ENCODE results near the gene ELMO1. TPM values are rescaled to one million over a fixed set of nuclear protein-coding genes. Genes with fewer than 3 reads are reported as not detected.

Gene ELMO1
- total and polyA plus RNA-seq, 2 experiments from 2014 or later, result 6.5 to 24.9 TPM

DNA sequence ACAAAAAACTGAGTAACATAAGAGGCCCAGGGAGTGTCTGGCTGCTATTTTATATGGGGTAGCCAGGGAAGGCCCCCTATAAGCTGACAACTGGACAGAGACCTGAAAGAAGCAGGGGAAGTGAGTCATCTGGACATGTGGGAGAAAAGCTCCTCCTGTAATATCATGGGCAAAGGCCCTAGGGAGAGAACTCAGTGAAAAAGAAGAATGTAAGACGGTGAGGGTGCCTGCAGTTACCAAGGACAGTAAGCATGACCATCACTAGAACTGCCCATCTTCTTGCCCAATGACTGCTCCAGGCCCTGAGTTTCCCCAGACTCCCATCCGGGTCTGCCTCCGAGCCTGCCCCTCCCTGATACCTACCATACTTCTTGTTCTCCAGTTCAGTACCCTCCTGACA, 2.3 kb downstream of the ELMO1 start:
- Histone ChIP-seq H4K20me1 (replicated peaks; ENCODE audit: insufficient read depth) (peaks cover 2% of the 10 kb centered on the region; the same call in 1 of the 2 replicates), H3K36me3 (ENCODE audit: insufficient read depth) (no peaks in the 10 kb centered on the region), H3F3A (replicated peaks; ENCODE audit: low read depth) (peaks cover 2% of the 10 kb centered on the region; the same call in 1 of the 2 replicates), H3K9me2 (ENCODE audit: insufficient read depth) (no peaks in the 10 kb centered on the region), H3K27me3 (ENCODE audit: insufficient read depth) (peaks cover 24% of the 10 kb centered on the region), H3K4me1 (ENCODE audit: insufficient read depth) (peaks cover 12% of the 10 kb centered on the region), H2AFZ (no peak overlapping the region), H3K4me3 (no peak overlapping the region), H3K27ac (ENCODE audit: low read depth) (no peak overlapping the region), H3K79me2 (replicated peaks; ENCODE audit: insufficient read depth) (0 out of 2 replicates have a peak, but pooled peaks cover 7% of the 10 kb centered on the region), H3K4me2 (no peak overlapping the region; the same call in 1 of the 2 replicates)
- H3K9me3 Mint-ChIP-seq, result no peaks in the 10 kb centered on the region
- H3K4me1 Mint-ChIP-seq, result peaks cover 36% of the 10 kb centered on the region
- H3K4me3 Mint-ChIP-seq, result peak overlapping the region; percentile 95
- no peak overlapping the region for H3K27ac Mint-ChIP-seq
- ATAC-seq (no peak), DNase-seq (ENCODE audit: low spot score) (no peak)
- H3K36me3 Mint-ChIP-seq (ENCODE audit: low read depth), result no peaks in the 10 kb centered on the region; the same call in 2 of the 3 replicates
- TF ChIP-seq POLR2AphosphoS5 (IDR thresholded peaks at IDR 0.05; ENCODE audit: low read depth) (no peak), NANOG (IDR thresholded peaks at IDR 0.05; ENCODE audit: borderline replicate concordance) (no peak), STAT1 (IDR thresholded peaks at IDR 0.05; ENCODE audit: unreplicated experiment) (no peak), EZH2 (IDR thresholded peaks at IDR 0.05; ENCODE audit: low read depth, unreplicated experiment) (no peak), CREB1 (CRISPR knock-in tag; IDR thresholded peaks at IDR 0.05; ENCODE audit: low read depth) (no peak), JUNB (IDR thresholded peaks at IDR 0.05; ENCODE audit: unreplicated experiment) (no peak), EZH2phosphoT487 (IDR thresholded peaks at IDR 0.05; ENCODE audit: unreplicated experiment) (no peak), ZNF331 (CRISPR knock-in tag; IDR thresholded peaks at IDR 0.05; ENCODE audit: low read depth) (no peak), ZNF114 (CRISPR knock-in tag; IDR thresholded peaks at IDR 0.05) (no peak)
- TF ChIP-seq, protein P1, sequence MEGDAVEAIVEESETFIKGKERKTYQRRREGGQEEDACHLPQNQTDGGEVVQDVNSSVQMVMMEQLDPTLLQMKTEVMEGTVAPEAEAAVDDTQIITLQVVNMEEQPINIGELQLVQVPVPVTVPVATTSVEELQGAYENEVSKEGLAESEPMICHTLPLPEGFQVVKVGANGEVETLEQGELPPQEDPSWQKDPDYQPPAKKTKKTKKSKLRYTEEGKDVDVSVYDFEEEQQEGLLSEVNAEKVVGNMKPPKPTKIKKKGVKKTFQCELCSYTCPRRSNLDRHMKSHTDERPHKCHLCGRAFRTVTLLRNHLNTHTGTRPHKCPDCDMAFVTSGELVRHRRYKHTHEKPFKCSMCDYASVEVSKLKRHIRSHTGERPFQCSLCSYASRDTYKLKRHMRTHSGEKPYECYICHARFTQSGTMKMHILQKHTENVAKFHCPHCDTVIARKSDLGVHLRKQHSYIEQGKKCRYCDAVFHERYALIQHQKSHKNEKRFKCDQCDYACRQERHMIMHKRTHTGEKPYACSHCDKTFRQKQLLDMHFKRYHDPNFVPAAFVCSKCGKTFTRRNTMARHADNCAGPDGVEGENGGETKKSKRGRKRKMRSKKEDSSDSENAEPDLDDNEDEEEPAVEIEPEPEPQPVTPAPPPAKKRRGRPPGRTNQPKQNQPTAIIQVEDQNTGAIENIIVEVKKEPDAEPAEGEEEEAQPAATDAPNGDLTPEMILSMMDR (conservative IDR thresholded peaks at IDR 0.05; ENCODE audit: low read depth in 2 of 2), result no peak
- TF ChIP-seq, protein P2, sequence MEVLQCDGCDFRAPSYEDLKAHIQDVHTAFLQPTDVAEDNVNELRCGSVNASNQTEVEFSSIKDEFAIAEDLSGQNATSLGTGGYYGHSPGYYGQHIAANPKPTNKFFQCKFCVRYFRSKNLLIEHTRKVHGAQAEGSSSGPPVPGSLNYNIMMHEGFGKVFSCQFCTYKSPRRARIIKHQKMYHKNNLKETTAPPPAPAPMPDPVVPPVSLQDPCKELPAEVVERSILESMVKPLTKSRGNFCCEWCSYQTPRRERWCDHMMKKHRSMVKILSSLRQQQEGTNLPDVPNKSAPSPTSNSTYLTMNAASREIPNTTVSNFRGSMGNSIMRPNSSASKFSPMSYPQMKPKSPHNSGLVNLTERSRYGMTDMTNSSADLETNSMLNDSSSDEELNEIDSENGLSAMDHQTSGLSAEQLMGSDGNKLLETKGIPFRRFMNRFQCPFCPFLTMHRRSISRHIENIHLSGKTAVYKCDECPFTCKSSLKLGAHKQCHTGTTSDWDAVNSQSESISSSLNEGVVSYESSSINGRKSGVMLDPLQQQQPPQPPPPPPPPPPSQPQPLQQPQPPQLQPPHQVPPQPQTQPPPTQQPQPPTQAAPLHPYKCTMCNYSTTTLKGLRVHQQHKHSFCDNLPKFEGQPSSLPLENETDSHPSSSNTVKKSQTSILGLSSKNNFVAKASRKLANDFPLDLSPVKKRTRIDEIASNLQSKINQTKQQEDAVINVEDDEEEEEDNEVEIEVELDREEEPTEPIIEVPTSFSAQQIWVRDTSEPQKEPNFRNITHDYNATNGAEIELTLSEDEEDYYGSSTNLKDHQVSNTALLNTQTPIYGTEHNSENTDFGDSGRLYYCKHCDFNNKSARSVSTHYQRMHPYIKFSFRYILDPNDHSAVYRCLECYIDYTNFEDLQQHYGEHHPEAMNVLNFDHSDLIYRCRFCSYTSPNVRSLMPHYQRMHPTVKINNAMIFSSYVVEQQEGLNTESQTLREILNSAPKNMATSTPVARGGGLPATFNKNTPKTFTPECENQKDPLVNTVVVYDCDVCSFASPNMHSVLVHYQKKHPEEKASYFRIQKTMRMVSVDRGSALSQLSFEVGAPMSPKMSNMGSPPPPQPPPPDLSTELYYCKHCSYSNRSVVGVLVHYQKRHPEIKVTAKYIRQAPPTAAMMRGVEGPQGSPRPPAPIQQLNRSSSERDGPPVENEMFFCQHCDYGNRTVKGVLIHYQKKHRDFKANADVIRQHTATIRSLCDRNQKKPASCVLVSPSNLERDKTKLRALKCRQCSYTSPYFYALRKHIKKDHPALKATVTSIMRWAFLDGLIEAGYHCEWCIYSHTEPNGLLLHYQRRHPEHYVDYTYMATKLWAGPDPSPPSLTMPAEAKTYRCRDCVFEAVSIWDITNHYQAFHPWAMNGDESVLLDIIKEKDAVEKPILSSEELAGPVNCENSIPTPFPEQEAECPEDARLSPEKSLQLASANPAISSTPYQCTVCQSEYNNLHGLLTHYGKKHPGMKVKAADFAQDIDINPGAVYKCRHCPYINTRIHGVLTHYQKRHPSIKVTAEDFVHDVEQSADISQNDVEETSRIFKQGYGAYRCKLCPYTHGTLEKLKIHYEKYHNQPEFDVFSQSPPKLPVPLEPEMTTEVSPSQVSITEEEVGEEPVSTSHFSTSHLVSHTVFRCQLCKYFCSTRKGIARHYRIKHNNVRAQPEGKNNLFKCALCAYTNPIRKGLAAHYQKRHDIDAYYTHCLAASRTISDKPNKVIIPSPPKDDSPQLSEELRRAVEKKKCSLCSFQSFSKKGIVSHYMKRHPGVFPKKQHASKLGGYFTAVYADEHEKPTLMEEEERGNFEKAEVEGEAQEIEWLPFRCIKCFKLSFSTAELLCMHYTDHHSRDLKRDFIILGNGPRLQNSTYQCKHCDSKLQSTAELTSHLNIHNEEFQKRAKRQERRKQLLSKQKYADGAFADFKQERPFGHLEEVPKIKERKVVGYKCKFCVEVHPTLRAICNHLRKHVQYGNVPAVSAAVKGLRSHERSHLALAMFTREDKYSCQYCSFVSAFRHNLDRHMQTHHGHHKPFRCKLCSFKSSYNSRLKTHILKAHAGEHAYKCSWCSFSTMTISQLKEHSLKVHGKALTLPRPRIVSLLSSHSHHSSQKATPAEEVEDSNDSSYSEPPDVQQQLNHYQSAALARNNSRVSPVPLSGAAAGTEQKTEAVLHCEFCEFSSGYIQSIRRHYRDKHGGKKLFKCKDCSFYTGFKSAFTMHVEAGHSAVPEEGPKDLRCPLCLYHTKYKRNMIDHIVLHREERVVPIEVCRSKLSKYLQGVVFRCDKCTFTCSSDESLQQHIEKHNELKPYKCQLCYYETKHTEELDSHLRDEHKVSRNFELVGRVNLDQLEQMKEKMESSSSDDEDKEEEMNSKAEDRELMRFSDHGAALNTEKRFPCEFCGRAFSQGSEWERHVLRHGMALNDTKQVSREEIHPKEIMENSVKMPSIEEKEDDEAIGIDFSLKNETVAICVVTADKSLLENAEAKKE (CRISPR knock-in tag; IDR thresholded peaks at IDR 0.05), result no peak
- TF ChIP-seq, protein P3, sequence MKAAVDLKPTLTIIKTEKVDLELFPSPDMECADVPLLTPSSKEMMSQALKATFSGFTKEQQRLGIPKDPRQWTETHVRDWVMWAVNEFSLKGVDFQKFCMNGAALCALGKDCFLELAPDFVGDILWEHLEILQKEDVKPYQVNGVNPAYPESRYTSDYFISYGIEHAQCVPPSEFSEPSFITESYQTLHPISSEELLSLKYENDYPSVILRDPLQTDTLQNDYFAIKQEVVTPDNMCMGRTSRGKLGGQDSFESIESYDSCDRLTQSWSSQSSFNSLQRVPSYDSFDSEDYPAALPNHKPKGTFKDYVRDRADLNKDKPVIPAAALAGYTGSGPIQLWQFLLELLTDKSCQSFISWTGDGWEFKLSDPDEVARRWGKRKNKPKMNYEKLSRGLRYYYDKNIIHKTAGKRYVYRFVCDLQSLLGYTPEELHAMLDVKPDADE (IDR thresholded peaks at IDR 0.05), result no peak
- TF ChIP-seq, protein P4, sequence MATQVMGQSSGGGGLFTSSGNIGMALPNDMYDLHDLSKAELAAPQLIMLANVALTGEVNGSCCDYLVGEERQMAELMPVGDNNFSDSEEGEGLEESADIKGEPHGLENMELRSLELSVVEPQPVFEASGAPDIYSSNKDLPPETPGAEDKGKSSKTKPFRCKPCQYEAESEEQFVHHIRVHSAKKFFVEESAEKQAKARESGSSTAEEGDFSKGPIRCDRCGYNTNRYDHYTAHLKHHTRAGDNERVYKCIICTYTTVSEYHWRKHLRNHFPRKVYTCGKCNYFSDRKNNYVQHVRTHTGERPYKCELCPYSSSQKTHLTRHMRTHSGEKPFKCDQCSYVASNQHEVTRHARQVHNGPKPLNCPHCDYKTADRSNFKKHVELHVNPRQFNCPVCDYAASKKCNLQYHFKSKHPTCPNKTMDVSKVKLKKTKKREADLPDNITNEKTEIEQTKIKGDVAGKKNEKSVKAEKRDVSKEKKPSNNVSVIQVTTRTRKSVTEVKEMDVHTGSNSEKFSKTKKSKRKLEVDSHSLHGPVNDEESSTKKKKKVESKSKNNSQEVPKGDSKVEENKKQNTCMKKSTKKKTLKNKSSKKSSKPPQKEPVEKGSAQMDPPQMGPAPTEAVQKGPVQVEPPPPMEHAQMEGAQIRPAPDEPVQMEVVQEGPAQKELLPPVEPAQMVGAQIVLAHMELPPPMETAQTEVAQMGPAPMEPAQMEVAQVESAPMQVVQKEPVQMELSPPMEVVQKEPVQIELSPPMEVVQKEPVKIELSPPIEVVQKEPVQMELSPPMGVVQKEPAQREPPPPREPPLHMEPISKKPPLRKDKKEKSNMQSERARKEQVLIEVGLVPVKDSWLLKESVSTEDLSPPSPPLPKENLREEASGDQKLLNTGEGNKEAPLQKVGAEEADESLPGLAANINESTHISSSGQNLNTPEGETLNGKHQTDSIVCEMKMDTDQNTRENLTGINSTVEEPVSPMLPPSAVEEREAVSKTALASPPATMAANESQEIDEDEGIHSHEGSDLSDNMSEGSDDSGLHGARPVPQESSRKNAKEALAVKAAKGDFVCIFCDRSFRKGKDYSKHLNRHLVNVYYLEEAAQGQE (IDR thresholded peaks at IDR 0.05; ENCODE audit: unreplicated experiment), result no peak
- H3K27me3 Mint-ChIP-seq (ENCODE audit: insufficient read depth, low read depth, poor library complexity), result peaks cover 20% of the 10 kb centered on the region

All from GM23338 (cell line).